OCI-LY3 (cell line): Measurements from ENCODE around the gene ZFYVE21.

ENCODE experiments used
- EZH2phosphoT487 ChIP-seq: fragments of 200-600 bp; shearing (Covaris generic); IDR thresholded peaks from 2 replicates; pipeline ENCODE4 v1.6.1; 2018; ENCODE audit warnings: antibody characterized with exemption, mixed run types, low read depth
- TF ChIP-seq, protein P1 (sequence below): fragments of 200-600, 300-600 bp; sonication (generic); IDR thresholded peaks from 2 replicates; pipeline ENCODE4 v1.5.1; 2014; ENCODE audit warnings: antibody characterized with exemption, low read length, low read depth

DNA sequence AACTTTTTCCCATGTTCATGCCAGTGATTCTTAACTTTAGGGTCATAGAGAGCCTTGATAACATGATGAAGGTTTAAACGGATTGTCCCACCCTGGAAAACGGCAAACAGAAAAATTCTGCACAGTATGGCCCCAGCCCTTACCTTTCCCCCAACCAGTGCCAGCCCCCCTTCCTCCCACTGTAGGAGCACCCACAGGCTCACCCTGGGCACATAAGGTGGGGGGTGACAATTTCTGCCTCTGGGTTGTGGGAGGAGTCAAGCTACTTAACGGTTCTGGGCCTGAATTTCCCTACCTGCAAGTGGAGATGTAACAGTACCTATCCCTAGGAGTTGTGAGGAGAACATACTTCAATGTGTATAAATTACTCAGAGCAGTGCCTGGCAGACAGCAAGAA, 18.4 kb upstream of the ZFYVE21 start:
- TF ChIP-seq, protein P1, sequence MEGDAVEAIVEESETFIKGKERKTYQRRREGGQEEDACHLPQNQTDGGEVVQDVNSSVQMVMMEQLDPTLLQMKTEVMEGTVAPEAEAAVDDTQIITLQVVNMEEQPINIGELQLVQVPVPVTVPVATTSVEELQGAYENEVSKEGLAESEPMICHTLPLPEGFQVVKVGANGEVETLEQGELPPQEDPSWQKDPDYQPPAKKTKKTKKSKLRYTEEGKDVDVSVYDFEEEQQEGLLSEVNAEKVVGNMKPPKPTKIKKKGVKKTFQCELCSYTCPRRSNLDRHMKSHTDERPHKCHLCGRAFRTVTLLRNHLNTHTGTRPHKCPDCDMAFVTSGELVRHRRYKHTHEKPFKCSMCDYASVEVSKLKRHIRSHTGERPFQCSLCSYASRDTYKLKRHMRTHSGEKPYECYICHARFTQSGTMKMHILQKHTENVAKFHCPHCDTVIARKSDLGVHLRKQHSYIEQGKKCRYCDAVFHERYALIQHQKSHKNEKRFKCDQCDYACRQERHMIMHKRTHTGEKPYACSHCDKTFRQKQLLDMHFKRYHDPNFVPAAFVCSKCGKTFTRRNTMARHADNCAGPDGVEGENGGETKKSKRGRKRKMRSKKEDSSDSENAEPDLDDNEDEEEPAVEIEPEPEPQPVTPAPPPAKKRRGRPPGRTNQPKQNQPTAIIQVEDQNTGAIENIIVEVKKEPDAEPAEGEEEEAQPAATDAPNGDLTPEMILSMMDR = no peak
- TF ChIP-seq EZH2phosphoT487 = no peak
